ENCODE data around the gene ZNF57. TPM values are rescaled to one million over a fixed set of nuclear protein-coding genes. Genes with fewer than 3 reads are reported as not detected.
A peak's percentile ranks its signal among the peaks of the same experiment; 100 is the strongest.
"Not testable (repeated sequence)": the region's sequence is repeated elsewhere in the genome, so short reads cannot be mapped to it uniquely, and the experiment has no call there.

ZNF57 gene
- total RNA-seq, 2 experiments from 2014 or later: 4.5 to 4.6 TPM

GRCh38 chr19:2950286-2951124 is 49.8 kb downstream of the ZNF57 start:
- no peaks in the 10 kb centered on the region for H3K27me3 Mint-ChIP-seq
- H3K9me3 Mint-ChIP-seq (ENCODE audit: low read depth): no peaks in the 10 kb centered on the region
- H3K4me1 Mint-ChIP-seq: peaks cover 38% of the 10 kb centered on the region
- H3K27ac Mint-ChIP-seq: peak overlapping the region; percentile 97
- peak overlapping the region; percentile 94 for H3K4me3 Mint-ChIP-seq
- CTCF ChIA-PET: interaction anchor here (0.6 to 6.2 kb wide), 54 partner anchors 8 to 1316 kb away, joined by 3 to 83 read pairs (median 4); partner anchors contain the start of genes GNA11, MRPL54, SGTA and SLC39A3
- peaks cover 12% of the 10 kb centered on the region for H3K36me3 Mint-ChIP-seq
- DNase-seq: peak; percentile 100
- ATAC-seq: peak; percentile 98

GRCh38 chr19:2952953-2953481 is 52.3 kb downstream of the ZNF57 start:
- CTCF ChIA-PET: interaction anchor here (0.6 to 6.2 kb wide), 9 partner anchors 9 to 338 kb away, joined by 4 to 83 read pairs (median 8); partner anchors contain the start of gene TLE6

GRCh38 chr19:2957160-2957559 is 56.4 kb downstream of the ZNF57 start:
- Mint-ChIP-seq H3K36me3 (no peaks in the 10 kb centered on the region), H3K27ac (no peak overlapping the region), H3K4me1 (peaks cover 8% of the 10 kb centered on the region), H3K9me3 (ENCODE audit: low read depth) (no peaks in the 10 kb centered on the region), H3K27me3 (peaks cover 3% of the 10 kb centered on the region), H3K4me3 (no peak overlapping the region)
- CTCF ChIA-PET: interaction anchor here (1.2 to 4.1 kb wide), 7 partner anchors 20 to 207 kb away, joined by 3 to 34 read pairs (median 4); partner anchors contain the start of gene TLE6
- DNase-seq (no peak), ATAC-seq (no peak)

More at GRCh38 chr19:2952953-2953481, 52.3 kb downstream of the ZNF57 start:
- Mint-ChIP-seq H3K4me1 (peaks cover 29% of the 10 kb centered on the region), H3K4me3 (no peak overlapping the region), H3K27ac (peak overlapping the region; percentile 34), H3K27me3 (peaks cover 3% of the 10 kb centered on the region), H3K36me3 (peaks cover 4% of the 10 kb centered on the region), H3K9me3 (ENCODE audit: low read depth) (no peaks in the 10 kb centered on the region)
- DNase-seq (no peak), ATAC-seq (no peak)

- no peak overlapping the region for H3K4me3 Mint-ChIP-seq
- DNase-seq (no peak), ATAC-seq (no peak)
- peaks cover 3% of the 10 kb centered on the region for H3K27me3 Mint-ChIP-seq
- CTCF ChIA-PET: interaction anchor here (0.6 to 4.8 kb wide), 7 partner anchors 8 to 273 kb away, joined by 3 to 68 read pairs (median 6); no protein-coding TSS in a partner anchor
- peaks cover 5% of the 10 kb centered on the region for H3K4me1 Mint-ChIP-seq
- H3K36me3 Mint-ChIP-seq: no peaks in the 10 kb centered on the region
- no peak overlapping the region for H3K27ac Mint-ChIP-seq
- no peaks in the 10 kb centered on the region for H3K9me3 Mint-ChIP-seq (ENCODE audit: low read depth)
Measured at GRCh38 chr19:2960120-2960519, 59.4 kb downstream of the ZNF57 start.

GRCh38 chr19:2962018-2962670 is 61.4 kb downstream of the ZNF57 start:
- Mint-ChIP-seq H3K9me3 (ENCODE audit: low read depth) (no peaks in the 10 kb centered on the region), H3K36me3 (no peaks in the 10 kb centered on the region), H3K4me3 (no peak overlapping the region), H3K4me1 (peaks cover 5% of the 10 kb centered on the region), H3K27ac (no peak overlapping the region), H3K27me3 (peaks cover 3% of the 10 kb centered on the region)
- DNase-seq (peak; percentile 51), ATAC-seq (peak; percentile 75)
- CTCF ChIA-PET: interaction anchor here (0.6 to 4.8 kb wide), 23 partner anchors 9 to 509 kb away, joined by 3 to 68 read pairs (median 5); partner anchors contain the start of gene TLE6

GRCh38 chr19:2963122-2963521 is 62.4 kb downstream of the ZNF57 start:
- no peak overlapping the region for H3K4me3 Mint-ChIP-seq
- H3K36me3 Mint-ChIP-seq: no peaks in the 10 kb centered on the region
- peaks cover 5% of the 10 kb centered on the region for H3K4me1 Mint-ChIP-seq
- no peaks in the 10 kb centered on the region for H3K9me3 Mint-ChIP-seq (ENCODE audit: low read depth)
- H3K27ac Mint-ChIP-seq: no peak overlapping the region
- DNase-seq (no peak), ATAC-seq (no peak)
- CTCF ChIA-PET: interaction anchor here (0.7 to 4.8 kb wide), 16 partner anchors 8 to 508 kb away, joined by 3 to 68 read pairs (median 5); partner anchors contain the start of gene TLE6
- H3K27me3 Mint-ChIP-seq: no peaks in the 10 kb centered on the region

GRCh38 chr19:2963631-2964030 is 62.9 kb downstream of the ZNF57 start:
- H3K4me3 Mint-ChIP-seq; DNase-seq; H3K4me1 Mint-ChIP-seq; ATAC-seq; H3K36me3 Mint-ChIP-seq; H3K27ac Mint-ChIP-seq; H3K9me3 Mint-ChIP-seq (ENCODE audit: low read depth); H3K27me3 Mint-ChIP-seq: not testable (repeated sequence)
- CTCF ChIA-PET: interaction anchor here (1.1 to 4.8 kb wide), 8 partner anchors 11 to 315 kb away, joined by 3 to 68 read pairs (median 16); partner anchors contain the start of gene TLE6

- H3K36me3 Mint-ChIP-seq: no peaks in the 10 kb centered on the region
- no peaks in the 10 kb centered on the region for H3K9me3 Mint-ChIP-seq (ENCODE audit: low read depth)
- H3K27me3 Mint-ChIP-seq: no peaks in the 10 kb centered on the region
- H3K4me3 Mint-ChIP-seq: no peak overlapping the region
- H3K27ac Mint-ChIP-seq: no peak overlapping the region
- no peak for ATAC-seq
- CTCF ChIA-PET: interaction anchor here (0.6 to 3.4 kb wide), 7 partner anchors 11 to 305 kb away, joined by 3 to 27 read pairs (median 4); partner anchors contain the start of gene TLE6
- H3K4me1 Mint-ChIP-seq: peaks cover 5% of the 10 kb centered on the region
- DNase-seq: no peak
Measured at GRCh38 chr19:2964874-2965273, 64.1 kb downstream of the ZNF57 start.

- Mint-ChIP-seq H3K27ac (no peak overlapping the region), H3K4me3 (no peak overlapping the region), H3K36me3 (no peaks in the 10 kb centered on the region), H3K27me3 (no peaks in the 10 kb centered on the region), H3K9me3 (ENCODE audit: low read depth) (no peaks in the 10 kb centered on the region), H3K4me1 (no peaks in the 10 kb centered on the region)
- CTCF ChIA-PET: interaction anchor here (1.1 to 3.7 kb wide), 5 partner anchors 15 to 141 kb away, joined by 3 to 20 read pairs (median 5); no protein-coding TSS in a partner anchor
- ATAC-seq (no peak), DNase-seq (no peak)
Measured at GRCh38 chr19:2967972-2968371, 67.2 kb downstream of the ZNF57 start.

Other genes starting within 250 kb of the ZNF57 start
- not detected for gene GNG7, start 198.2 kb upstream of the ZNF57 start, total RNA-seq
- not detected for gene DIRAS1, start 179.6 kb upstream of the ZNF57 start, total RNA-seq
- 10 to 100 TPM; 36.9 to 41.3 TPM for gene SLC39A3, start 160.9 kb upstream of the ZNF57 start, total RNA-seq
- gene SGTA, start 117.7 kb upstream of the ZNF57 start, total RNA-seq: 10 to 100 TPM; 49.3 to 58.6 TPM
- gene THOP1, start 115.4 kb upstream of the ZNF57 start, total RNA-seq: 100 to 1,000 TPM; 138 to 139 TPM
- 1 to 10 TPM; 1.1 to 1.6 TPM for gene ZNF554, start 81.1 kb upstream of the ZNF57 start, total RNA-seq
- 1 to 10 TPM; 2.5 to 3.1 TPM for gene ZNF555, start 59.5 kb upstream of the ZNF57 start, total RNA-seq
- gene ZNF556, start 33.6 kb upstream of the ZNF57 start, total RNA-seq: not detected
- 1 to 10 TPM; 4.1 to 4.9 TPM for gene ZNF77, start 44.0 kb downstream of the ZNF57 start, total RNA-seq
- 1 to 10 TPM; 1.9 to 3.2 TPM for gene TLE6, start 76.6 kb downstream of the ZNF57 start, total RNA-seq
- 1 to 10 TPM in 1 of 2 experiments, under 1 TPM in 1; 0.47 to 1.0 TPM for gene TLE2, start 128.4 kb downstream of the ZNF57 start, total RNA-seq
- gene TLE5, start 161.6 kb downstream of the ZNF57 start, total RNA-seq: 100 to 1,000 TPM; 508 to 583 TPM
- 1 to 10 TPM in 1 of 2 experiments, under 1 TPM in 1; 0.50 to 1.2 TPM for gene GNA11, start 193.4 kb downstream of the ZNF57 start, total RNA-seq
- gene GNA15, start 235.1 kb downstream of the ZNF57 start, total RNA-seq: 10 to 100 TPM; 23.7 to 39.8 TPM